ENCODE data around the gene PROM2.

GRCh38 chr2:95277246-95277906 is 3.1 kb downstream of the PROM2 start:
- no peak for TF ChIP-seq POLR2A (IDR thresholded peaks at IDR 0.05; ENCODE audit: low read depth, low read length)
- no peak for TF ChIP-seq HDGF (IDR thresholded peaks at IDR 0.05)
- no peak for TF ChIP-seq GABPA (IDR thresholded peaks at IDR 0.05; ENCODE audit: low read depth)
- TF ChIP-seq, protein P1, sequence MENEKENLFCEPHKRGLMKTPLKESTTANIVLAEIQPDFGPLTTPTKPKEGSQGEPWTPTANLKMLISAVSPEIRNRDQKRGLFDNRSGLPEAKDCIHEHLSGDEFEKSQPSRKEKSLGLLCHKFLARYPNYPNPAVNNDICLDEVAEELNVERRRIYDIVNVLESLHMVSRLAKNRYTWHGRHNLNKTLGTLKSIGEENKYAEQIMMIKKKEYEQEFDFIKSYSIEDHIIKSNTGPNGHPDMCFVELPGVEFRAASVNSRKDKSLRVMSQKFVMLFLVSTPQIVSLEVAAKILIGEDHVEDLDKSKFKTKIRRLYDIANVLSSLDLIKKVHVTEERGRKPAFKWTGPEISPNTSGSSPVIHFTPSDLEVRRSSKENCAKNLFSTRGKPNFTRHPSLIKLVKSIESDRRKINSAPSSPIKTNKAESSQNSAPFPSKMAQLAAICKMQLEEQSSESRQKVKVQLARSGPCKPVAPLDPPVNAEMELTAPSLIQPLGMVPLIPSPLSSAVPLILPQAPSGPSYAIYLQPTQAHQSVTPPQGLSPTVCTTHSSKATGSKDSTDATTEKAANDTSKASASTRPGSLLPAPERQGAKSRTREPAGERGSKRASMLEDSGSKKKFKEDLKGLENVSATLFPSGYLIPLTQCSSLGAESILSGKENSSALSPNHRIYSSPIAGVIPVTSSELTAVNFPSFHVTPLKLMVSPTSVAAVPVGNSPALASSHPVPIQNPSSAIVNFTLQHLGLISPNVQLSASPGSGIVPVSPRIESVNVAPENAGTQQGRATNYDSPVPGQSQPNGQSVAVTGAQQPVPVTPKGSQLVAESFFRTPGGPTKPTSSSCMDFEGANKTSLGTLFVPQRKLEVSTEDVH (IDR thresholded peaks at IDR 0.05; ENCODE audit: low read depth, partially characterized antibody) = no peak
- no peak for TF ChIP-seq SP1 (IDR thresholded peaks at IDR 0.05; ENCODE audit: low read depth, low read length)
- TF ChIP-seq, protein P2, sequence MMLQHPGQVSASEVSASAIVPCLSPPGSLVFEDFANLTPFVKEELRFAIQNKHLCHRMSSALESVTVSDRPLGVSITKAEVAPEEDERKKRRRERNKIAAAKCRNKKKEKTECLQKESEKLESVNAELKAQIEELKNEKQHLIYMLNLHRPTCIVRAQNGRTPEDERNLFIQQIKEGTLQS (IDR thresholded peaks at IDR 0.05; ENCODE audit: borderline replicate concordance, extremely low read depth, low read depth, low read length) = no peak
- 0 out of 6 replicates have a peak, but pooled peaks of 1 of the 3 experiments have one; percentile 3 for TF ChIP-seq CTCF (IDR thresholded peaks at IDR 0.05 in 2 of 3, conservative IDR thresholded peaks at IDR 0.05 in 1 of 3; ENCODE audit: control insufficient read depth in 2 of 3, extremely low read depth in 1 of 3, insufficient read depth in 1 of 3, low read depth in 3 of 3, low read length in 3 of 3)
- no peak for TF ChIP-seq EZH2 (IDR thresholded peaks at IDR 0.05; ENCODE audit: borderline replicate concordance, control insufficient read depth, low read depth, low read length)
- TF ChIP-seq YY1 (IDR thresholded peaks at IDR 0.05; ENCODE audit: low read depth, low read length) = no peak
- no peak for TF ChIP-seq RAD21 (IDR thresholded peaks at IDR 0.05; ENCODE audit: insufficient read depth, low read depth, low read length)
